HG02885 (cell line): ENCODE results near the gene GABRR2.

ENCODE experiments used
- ATAC-seq: cut with Tn5 transposase; IDR thresholded peaks from one replicate; pipeline ENCODE4 v1.9.1; 2021; ENCODE audit warnings: mild to moderate bottlenecking; ENCODE audit not compliant: unreplicated experiment, poor library complexity

Gene GABRR2

DNA sequence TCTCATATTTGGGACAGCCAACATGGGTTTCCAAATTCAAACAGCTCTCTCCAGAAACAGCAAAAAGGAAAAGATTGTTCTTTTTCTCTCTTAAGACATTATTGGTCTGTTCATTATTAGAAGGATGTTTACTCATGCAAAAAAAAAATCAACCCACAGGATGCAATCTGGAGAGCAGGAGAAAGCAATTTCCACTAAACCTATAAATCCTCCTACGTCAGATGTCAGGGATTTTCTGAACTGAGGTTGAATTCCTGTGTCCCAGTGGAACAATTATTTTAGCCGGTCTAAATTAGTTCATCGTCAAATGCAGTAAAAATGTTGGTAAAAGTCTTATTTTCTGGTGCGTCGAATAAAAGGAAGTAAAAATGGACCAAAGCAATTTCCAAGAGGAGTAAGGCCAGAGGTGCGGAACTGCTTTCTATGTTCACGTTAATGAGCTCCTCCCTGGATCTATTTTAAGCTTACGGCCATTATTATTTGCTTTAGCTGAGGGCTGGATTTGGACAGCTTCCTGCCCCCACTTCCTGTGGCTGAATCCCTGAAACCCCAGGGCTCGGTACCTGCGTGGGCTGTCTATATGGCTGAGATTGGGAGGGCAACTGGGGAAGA lies 97.7 kb downstream of the GABRR2 start, which contains the start of gene GABRR1:
Gene GABRR1, minus strand, starts transcription at position 60 of the 612 bp plus-strand sequence. Its CDS starts 36 bp downstream, at position 24.
- ATAC-seq: no peak

DNA sequence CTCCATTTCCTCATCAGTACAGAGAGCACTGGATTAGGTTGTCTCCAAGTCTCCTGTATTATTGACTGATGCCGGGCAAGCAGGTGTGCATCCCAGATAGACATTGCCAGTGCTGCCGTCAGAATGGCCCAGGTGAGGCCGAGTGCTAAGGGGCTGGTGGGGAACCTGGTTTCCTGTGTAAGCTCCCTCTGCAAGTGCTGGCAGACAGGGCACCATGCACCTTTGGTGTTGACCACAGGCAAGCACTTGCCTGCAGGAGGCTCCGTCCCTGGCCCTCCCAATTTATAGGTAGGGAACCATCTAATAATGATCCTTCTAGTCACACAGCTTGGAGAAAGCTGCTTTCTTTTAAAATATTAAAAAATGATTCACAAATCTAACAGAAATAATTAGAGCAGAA lies 98.7 kb downstream of the GABRR2 start:
- no peak for ATAC-seq

DNA sequence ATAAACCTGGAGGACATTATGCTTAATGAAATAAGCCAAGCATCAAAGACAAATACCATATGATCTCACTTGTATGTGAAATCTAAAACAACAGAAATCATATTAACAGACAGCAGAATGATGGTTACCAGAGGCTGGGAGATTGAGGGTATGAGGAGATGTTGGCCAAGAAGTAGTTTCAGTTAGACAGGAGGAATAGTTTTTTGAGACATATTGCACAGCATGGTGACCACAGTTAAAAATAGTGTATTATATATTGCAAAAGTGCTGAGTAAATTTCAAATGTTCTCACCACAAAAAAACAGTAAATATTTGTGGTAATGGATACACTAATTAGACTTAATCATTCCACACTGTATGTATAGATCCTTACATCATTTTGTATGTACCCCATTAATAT lies 99.7 kb downstream of the GABRR2 start:
- no peak for ATAC-seq

DNA sequence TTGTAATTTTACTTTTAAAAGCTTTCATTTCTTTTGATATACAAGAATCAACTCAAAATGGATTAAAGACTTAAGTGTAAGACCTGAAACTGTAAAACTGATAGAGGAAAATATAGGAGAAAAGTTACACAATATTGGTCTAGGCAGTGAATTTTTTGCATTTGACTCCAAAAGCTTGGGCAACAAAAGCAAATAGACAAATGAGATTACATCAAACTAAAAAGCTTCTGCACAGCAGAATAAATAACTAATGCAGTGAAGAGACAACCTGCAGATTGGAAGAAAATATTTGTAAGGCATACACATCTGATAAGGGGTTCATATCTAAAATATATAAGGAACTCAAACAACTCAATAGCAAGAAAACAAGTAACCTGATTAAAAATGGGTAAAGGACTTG lies 100.9 kb downstream of the GABRR2 start:
- no peak for ATAC-seq

DNA sequence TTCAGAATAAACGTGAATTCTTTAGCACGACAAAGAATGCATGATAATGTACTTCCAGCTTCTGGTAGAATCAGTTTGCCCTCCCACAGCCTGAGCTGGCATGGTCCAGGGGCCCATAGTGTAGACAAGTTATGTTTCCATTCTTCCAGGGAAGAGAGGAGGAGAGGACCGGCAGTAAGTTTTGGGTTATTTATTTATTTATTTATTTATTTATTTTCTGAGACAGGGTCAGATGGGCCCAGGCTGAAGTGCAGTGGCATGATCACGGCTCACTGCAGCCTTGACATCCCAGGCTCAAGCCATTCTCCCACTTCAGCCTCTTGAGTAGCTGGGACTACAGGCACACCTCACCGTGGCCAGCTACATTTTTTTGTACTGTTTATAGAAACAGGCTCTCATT lies 102.6 kb downstream of the GABRR2 start:
- ATAC-seq: no peak

DNA sequence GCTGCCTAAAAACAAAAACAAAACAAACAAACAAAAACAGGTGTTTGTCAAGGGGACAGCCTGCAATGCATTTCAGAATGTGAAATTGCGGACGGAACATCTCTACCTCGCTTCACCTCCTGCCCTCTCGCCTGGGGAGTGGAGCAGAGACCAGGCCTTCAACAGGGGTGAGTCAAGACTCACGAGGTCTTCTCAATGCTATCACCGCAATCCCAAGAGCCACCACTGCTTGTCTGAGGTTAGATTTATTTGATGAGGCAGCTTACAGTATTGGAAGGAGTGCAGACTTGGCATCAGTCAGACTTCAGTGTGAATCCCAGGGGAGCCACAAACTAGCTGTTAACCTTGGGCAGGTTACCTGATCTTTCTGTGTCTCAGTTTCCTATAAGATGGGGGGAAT lies 105.6 kb downstream of the GABRR2 start:
- ATAC-seq: no peak

DNA sequence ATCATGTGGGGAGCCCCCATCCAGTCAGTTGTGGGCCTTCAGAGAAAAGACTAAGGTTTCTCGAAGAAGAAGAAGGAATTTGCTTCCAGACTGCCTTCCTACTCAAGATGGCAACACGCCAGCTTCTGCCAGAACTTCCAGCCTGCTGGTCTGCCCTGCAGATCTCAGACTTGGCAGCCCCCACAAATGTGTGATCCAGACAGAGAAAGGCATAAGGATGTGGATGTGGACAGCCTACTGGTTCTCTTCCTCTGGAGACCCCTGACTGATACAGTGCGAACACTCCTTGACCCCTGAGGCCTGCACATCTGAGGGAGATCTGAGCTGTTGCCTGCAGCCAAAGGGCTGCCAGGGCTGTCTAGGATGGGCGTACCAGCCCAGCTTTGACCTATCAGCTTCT lies 106.5 kb downstream of the GABRR2 start:
- no peak for ATAC-seq
